ENCODE measurements around the gene TMCC3. TPM values are rescaled to one million over a fixed set of nuclear protein-coding genes. Genes with fewer than 3 reads are reported as not detected.

Gene TMCC3
- total and polyA plus RNA-seq, 2 of the 13 experiments (the other 11 are each of a cell fraction or from before 2014, with no cell fraction given): not detected

GRCh38 chr12:94631058-94631457 is 19.3 kb downstream of the TMCC3 start:
- CTCF ChIA-PET (ENCODE audit: low intra/inter-chr PET ratio, low total read pairs): no interaction called here
- WGBS (ENCODE audit: low lambda C conversion rate): 30% methylated on average over 3 of the region's 3 CpGs

DNA sequence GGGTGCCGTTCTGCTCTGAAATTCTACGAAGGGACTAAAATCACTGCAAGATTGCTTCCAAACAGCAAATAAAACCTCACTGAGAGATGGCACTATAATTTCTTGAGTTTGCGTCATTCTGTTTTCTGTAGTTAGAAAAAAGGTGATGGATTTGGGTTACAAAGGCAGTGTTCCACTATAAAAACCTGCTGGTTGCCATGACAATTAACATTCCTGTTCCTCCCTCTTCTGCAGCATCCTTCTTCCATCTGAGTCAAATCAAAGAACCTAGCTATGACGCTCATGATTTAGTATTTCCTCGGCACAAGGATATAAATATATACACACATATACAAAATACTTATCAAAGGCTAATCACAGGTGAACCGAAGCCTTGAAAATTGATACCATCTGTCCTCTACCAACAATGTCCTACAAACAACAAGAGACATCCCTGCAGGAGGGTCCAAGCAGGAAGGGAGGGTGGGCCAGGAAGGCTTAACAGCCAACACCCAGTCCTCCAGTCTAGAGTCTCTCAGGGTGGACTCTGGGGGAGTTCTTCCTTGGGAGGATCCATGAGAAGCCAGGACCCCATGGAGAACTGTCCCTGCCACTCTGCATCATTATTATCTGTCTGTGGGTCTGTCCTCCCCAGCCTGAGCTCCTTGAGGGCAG is 21.4 kb downstream of the TMCC3 start:
- Histone ChIP-seq H3K4me1 (ENCODE audit: insufficient read depth, low read length) (no peaks in the 10 kb centered on the region), H3K27ac (ENCODE audit: extremely low read length, insufficient read depth, low read length) (no peak overlapping the region), H3K27me3 (ENCODE audit: control insufficient read depth in 1 of 2, insufficient read depth in 2 of 2, low read length in 2 of 2) (no peaks in the 10 kb centered on the region), H3K4me2 (ENCODE audit: low read depth, low read length) (no peak overlapping the region), H3K9ac (ENCODE audit: insufficient read depth, low read depth, low read length) (no peak overlapping the region), H3K4me3 (replicated peaks in 1 of 3; ENCODE audit: insufficient read depth in 1 of 3, low read depth in 2 of 3, low read length in 3 of 3) (no peak overlapping the region), H3K79me2 (ENCODE audit: insufficient read depth, low read length) (no peaks in the 10 kb centered on the region), H3K36me3 (replicated peaks in 1 of 2; ENCODE audit: control insufficient read depth in 1 of 2, insufficient read depth in 2 of 2, low read length in 2 of 2) (no peaks in the 10 kb centered on the region), H2AFZ (ENCODE audit: low read length) (no peak overlapping the region), H4K20me1 (ENCODE audit: insufficient read depth, low read length) (no peaks in the 10 kb centered on the region), H3K9me3 (ENCODE audit: low read length) (no peaks in the 10 kb centered on the region)
- intact Hi-C loops (cut with micrococcal nuclease; ENCODE audit: unreplicated experiment): no loop called here
- ChIA-PET POLR2A (no interaction called here), CTCF (ENCODE audit: low intra/inter-chr PET ratio, low total read pairs) (no interaction called here)
- WGBS (ENCODE audit: low lambda C conversion rate): 55% methylated on average over 6 of the region's 6 CpGs
- FAIRE-seq (no peak), DNase-seq (ENCODE audit: low spot score) (no peak), ATAC-seq (no peak)
- in situ Hi-C loops (cut with HindIII; ENCODE audit: extremely low pct_ligation_motif_present, low pct_unique_long_range_greater_than_20kb): no loop called here
- BruUV-seq (replicated peaks): no TSS peak
- TF ChIP-seq ZNF431 (CRISPR knock-in tag; IDR thresholded peaks at IDR 0.05; ENCODE audit: borderline replicate concordance, low read depth) (no peak), HOXA9 (CRISPR knock-in tag; IDR thresholded peaks at IDR 0.05; ENCODE audit: borderline replicate concordance) (no peak), ISL2 (CRISPR knock-in tag; IDR thresholded peaks at IDR 0.05) (no peak), XBP1 (CRISPR knock-in tag; IDR thresholded peaks at IDR 0.05) (no peak), ZNF672 (CRISPR knock-in tag; IDR thresholded peaks at IDR 0.05) (no peak), ERF (CRISPR knock-in tag; IDR thresholded peaks at IDR 0.05) (no peak), ISX (CRISPR knock-in tag; conservative IDR thresholded peaks at IDR 0.05) (no peak), ZNF772 (CRISPR knock-in tag; IDR thresholded peaks at IDR 0.05) (no peak), PBX2 (CRISPR knock-in tag; IDR thresholded peaks at IDR 0.05) (no peak), HMG20B (CRISPR knock-in tag; conservative IDR thresholded peaks at IDR 0.05) (no peak), TFE3 (CRISPR knock-in tag; IDR thresholded peaks at IDR 0.05) (no peak)
- TF ChIP-seq, protein P1, sequence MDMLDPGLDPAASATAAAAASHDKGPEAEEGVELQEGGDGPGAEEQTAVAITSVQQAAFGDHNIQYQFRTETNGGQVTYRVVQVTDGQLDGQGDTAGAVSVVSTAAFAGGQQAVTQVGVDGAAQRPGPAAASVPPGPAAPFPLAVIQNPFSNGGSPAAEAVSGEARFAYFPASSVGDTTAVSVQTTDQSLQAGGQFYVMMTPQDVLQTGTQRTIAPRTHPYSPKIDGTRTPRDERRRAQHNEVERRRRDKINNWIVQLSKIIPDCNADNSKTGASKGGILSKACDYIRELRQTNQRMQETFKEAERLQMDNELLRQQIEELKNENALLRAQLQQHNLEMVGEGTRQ (IDR thresholded peaks at IDR 0.05; ENCODE audit: low read depth, low read length): no peak
- TF ChIP-seq, protein P1 (CRISPR knock-in tag; IDR thresholded peaks at IDR 0.05; ENCODE audit: borderline replicate concordance): no peak

More at GRCh38 chr12:94631058-94631457, 19.3 kb downstream of the TMCC3 start:
- H3K9ac ChIP-seq (ENCODE audit: insufficient read depth, low read depth, low read length): no peak overlapping the region
- ATAC-seq (no peak), FAIRE-seq (no peak), DNase-seq (ENCODE audit: low spot score) (no peak)
- intact Hi-C loops (cut with micrococcal nuclease; ENCODE audit: unreplicated experiment) (no loop called here), in situ Hi-C loops (cut with HindIII; ENCODE audit: extremely low pct_ligation_motif_present, low pct_unique_long_range_greater_than_20kb) (no loop called here)
- no peaks in the 10 kb centered on the region for H4K20me1 ChIP-seq (ENCODE audit: insufficient read depth, low read length)
- no peaks in the 10 kb centered on the region for H3K36me3 ChIP-seq (replicated peaks in 1 of 2; ENCODE audit: control insufficient read depth in 1 of 2, insufficient read depth in 2 of 2, low read length in 2 of 2)
- no peaks in the 10 kb centered on the region for H3K4me1 ChIP-seq (ENCODE audit: insufficient read depth, low read length)
- no peaks in the 10 kb centered on the region for H3K9me3 ChIP-seq (ENCODE audit: low read length)
- no peak overlapping the region for H3K4me2 ChIP-seq (ENCODE audit: low read depth, low read length)
- POLR2A ChIA-PET: no interaction called here
- H3K27ac ChIP-seq (ENCODE audit: extremely low read length, insufficient read depth, low read length): no peak overlapping the region
- no TSS peak for BruUV-seq (replicated peaks)
- no peaks in the 10 kb centered on the region; a peak in 1 of 5 replicates for H3K27me3 ChIP-seq (ENCODE audit: control insufficient read depth in 1 of 2, insufficient read depth in 2 of 2, low read length in 2 of 2)
- H2AFZ ChIP-seq (ENCODE audit: low read length): no peak overlapping the region
- no peak overlapping the region for H3K4me3 ChIP-seq (replicated peaks in 1 of 3; ENCODE audit: insufficient read depth in 1 of 3, low read depth in 2 of 3, low read length in 3 of 3)
- TF ChIP-seq ZNF383 (CRISPR knock-in tag; IDR thresholded peaks at IDR 0.05; ENCODE audit: borderline replicate concordance) (no peak), TAF15 (IDR thresholded peaks at IDR 0.05; ENCODE audit: low read depth, low read length, poor library complexity, severe bottlenecking) (no peak)
- H3K79me2 ChIP-seq (ENCODE audit: insufficient read depth, low read length): no peaks in the 10 kb centered on the region
